Stimulated activated CD4-positive, alpha-beta T cell treated with anti-CD3 and anti-CD28 coated beads, TNF-alpha, amount 100 ng/mL, for 48 hours (primary cell): ENCODE data around the gene USP48.
A peak's percentile ranks its signal among the peaks of the same experiment; 100 is the strongest.

Experiments used
- DNase-seq, 3 donors: peaks; one replicate each; pipeline ENCODE4 v3.0.0-alpha.2; 2020; ENCODE audit warnings: low read depth in 3 of 3

The USP48 gene

GRCh38 chr1:21654209-21654608, 128.7 kb downstream of the USP48 start:
- no peak for DNase-seq

DNA sequence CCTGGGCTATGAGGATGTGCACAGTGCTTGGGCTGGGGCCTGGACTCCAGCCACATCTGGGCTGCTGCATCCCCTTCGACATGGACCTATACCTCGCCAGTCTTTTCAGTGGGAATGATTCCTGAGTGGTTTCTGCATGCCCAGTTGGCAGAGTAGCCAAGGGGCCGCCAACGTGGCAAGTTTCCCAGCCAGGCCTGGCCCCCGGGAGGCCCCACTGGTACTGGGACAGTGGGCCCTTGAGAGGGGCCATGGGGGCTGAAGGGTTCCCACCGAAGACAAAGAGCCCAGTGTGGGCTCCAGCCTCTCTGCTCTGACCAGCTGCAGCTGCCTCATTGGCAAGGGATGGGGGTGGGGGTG, 129.2 kb downstream of the USP48 start:
- DNase-seq: no peak

- no peak for DNase-seq
These were observed 129.8 kb downstream of the USP48 start for GRCh38 chr1:21652937-21653743.

GRCh38 chr1:21652101-21652936, 130.6 kb downstream of the USP48 start:
- no peak for DNase-seq

DNA sequence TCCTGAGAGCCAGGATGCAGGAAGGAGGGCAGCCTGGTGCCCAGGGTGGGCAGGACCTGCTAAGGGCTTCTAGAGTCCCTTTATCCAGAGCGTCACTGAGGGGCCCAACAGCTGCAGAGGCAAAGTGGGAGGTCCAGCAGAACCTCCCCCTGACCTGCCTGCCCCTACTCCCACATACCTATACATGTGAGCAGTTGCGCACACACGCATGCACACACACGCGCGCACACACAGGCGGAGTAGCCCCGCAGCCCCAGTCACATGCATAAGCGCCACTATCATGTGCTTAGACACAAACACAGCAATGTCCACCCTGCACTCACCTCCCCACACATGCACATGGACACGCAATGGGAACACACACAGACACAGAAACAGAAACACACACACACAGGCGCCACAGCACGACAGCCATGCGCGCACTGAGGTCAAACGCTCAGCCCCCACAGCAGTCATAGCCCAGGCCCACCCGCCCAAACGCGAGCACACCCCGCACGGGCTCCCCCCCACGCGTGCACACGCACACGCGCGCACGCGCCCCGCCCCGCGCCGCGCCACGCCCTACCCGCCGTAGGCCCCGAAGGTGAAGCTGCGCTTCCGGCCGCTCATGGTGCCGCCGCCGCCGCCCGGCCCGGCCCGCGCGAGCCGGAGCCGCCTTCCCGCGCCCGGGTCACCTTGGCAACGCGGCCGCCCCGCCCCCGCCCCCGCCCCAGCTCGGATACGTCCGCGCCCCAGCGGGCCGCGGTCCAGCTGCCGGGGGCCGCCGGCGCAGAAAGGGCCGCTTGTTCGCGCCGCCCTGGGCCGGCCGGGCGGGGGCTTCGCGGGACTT, 131.5 kb downstream of the USP48 start:
- DNase-seq: no peak

- DNase-seq: no peak
These were observed 132.5 kb downstream of the USP48 start for GRCh38 chr1:21650400-21650799.

- DNase-seq: no peak
These were observed 133.6 kb downstream of the USP48 start for GRCh38 chr1:21649315-21649714.

DNA sequence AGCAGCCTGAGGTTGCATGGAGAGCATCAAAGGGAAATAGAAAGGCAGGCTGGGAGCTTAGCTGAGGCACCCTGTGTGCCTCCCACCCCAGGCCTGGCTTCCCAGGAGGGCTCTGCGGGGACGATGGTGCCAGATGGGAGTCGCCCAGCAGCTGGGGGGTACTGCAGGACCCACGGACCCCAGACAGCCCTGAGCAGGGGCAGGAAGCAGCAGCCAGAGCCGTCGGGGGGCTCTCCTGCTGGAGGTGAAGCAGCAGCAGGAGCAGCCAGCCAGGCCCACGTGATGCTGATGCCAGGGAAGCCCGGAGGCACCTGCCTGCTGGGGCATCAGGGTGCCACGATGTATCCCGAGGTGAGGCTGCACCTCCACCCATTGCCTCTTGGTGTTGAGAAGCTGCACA, 134.2 kb downstream of the USP48 start:
- DNase-seq: no peak

DNA sequence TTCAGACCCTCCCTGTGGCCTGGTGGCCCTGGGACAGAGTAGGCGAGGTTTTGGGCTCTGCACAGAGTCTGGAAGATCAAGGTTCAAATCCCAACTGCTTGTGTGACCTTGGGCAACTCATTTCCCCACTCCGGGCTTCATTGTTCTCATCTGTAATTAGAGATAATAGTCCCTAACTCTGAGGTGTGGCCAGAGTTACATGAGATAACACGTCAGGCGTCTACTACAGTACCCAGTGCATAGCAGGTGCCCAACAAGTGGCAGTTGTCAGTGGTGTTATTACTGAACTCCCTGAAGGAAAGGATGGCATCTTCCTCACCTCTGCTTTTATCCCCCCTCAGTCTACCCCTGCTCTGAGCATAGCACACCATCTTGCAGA, 134.6 kb downstream of the USP48 start:
- no peak for DNase-seq

DNA sequence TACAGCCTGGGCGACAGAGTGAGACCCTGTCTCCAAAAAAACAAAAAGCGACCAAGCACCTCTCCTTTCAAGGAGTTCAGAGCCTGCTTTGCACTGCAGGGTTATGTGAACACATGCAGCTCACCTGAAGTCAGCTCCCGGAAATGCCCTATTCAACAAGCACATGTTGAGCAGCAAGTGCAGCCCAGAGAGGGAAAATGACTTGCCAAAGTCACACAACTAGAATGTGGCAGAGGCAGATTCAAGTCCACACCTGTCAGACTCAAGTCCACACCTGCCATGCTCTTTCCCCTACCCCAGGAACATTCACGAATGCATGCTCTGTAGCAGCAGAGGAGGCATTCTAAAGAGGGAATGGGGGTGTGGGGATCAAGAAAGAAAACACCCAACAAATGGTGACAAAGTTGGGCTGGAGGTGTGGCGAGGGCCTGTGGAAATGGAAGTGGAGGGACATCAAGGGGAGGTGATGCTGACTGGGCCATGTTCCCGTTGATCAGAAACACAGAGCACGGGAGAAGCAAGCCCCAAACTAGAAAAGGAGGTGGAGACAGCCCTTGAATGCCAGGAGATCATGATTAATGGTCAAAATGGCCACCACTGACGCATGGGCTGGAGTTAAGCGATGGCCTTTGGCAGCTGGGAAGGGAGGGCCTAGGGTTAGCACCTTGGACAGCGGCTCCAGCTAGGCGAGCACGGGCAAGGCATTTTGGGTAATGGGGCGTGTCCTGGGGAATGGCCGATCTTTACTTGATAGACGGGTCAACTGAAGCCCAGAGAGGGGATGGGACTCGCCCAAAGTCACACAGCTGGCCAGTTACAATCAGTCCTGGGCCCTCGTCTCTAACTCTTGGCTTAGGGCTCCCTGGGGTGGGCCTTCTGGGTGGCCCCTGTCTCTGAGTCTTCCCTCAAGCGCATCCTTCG, 135.3 kb downstream of the USP48 start:
- DNase-seq: peak; percentile 15 to 51 (median 27)

- no peak for DNase-seq
These were observed 137.4 kb downstream of the USP48 start for GRCh38 chr1:21645550-21645949.

DNA sequence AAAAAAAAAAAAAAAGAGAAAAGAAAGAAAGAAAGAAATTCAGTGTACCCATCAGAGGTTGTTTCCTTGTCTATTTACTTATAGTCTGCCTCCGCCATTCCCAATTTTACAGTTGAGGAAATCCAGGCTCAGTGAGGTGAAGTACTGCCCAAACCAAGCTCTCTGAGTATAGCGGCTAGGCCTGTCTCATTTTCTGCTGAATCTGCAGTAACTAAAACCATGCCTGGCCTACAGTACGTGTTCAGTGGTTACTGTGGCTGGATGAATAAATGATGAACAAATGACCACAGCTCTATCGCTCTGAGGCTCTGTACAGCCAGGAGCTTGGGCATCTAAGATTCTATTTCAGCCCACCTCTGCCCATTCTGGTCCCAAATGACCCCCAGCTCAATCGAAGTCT, 138.0 kb downstream of the USP48 start:
- no peak for DNase-seq

GRCh38 chr1:21644348-21644747, 138.6 kb downstream of the USP48 start:
- no peak for DNase-seq

DNA sequence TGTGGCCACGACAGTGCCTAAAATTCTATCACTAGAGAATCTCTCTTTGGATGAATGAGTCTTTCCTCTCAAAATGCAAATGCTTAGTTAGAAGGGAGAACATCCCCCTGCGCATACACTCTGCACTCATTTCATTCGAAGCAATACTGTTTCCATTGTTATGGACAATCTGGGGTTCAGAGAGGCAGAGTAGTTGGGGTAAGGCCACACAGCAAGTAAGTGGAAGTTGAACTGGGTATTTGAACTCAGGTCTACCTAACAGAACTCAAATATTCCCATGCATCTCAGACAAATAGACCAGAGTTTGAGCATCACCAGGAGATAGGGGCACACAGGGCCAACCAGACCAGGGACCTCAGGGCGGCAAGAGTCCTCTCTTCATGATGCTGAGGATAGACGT, 139.3 kb downstream of the USP48 start:
- DNase-seq: no peak

DNA sequence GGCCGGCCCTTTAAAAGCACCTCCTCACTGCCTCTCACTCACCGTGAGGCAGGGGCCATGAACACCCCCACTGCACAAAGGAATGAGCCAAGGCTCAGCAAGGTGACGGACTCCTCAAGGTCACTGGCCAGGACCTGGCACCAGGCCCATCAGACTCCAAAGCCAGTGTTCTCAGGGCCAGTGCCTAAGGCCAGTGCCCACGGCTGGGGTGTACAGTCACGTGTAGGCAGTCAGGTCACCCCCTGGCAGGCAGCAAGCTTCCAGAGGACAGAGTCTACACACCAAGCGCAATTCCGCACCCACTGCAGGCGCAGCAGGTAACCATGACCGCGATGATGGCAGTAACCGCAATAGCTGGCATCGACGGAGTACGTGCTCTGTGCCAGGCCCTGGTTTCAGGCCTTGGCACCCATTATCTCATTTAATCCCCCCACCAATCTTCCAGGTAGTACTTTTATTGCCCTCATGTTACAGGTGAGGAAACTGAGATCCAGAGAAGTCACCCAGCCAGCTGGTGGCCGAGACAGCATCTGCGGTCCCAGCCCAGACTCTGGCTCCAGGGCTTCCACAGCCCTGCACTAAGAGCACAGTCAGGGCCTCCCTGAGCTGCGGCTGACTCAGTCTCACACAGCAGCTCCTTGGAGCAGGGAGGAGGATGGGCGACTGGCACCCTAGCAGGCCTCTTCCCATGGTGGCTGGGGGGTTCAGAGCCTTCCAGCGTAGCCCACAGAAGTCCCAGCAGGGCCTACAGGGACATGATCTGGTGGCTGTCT, 140.8 kb downstream of the USP48 start:
- no peak for DNase-seq

DNA sequence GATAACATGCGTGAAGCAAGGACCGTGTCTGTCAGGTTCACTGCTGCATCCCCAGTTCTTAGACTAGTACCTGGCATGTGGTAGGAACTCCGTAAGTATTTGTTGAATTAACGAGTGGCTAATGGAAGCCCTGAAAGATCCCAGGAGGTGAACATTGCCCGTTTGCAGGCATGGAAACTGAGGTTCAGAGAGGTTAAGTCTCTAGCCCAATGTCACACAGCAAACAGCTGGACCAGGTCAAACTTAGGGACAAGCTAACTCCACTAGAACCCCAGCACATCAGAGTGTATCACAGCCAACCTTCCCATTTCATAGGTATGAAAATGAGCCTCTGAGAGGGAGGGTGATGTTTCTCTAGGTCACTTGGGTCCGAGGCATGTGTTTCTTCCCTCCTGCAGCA, 141.4 kb downstream of the USP48 start:
- no peak for DNase-seq

- DNase-seq: no peak
These were observed 141.9 kb downstream of the USP48 start for GRCh38 chr1:21641076-21641475.

DNA sequence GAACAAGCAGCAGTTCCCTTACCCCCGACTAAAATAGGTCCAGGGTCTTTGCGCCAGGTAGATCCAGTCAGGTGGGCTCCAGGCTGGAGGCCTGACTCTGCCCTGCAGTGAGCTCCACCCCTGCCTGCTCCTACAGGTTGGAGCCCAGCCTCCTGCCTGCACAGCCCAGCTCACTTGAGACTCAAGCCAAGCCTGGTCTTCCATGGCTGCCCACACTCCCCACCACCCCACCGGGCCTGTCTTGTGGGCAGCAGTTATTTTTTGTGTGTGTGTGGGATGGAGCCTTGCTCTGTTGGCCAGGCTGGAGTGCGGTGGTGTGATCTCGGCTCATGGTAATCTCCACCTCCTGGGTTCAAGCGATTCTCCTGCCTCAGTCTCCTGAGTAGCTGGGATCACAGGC, 142.3 kb downstream of the USP48 start:
- DNase-seq: no peak

DNA sequence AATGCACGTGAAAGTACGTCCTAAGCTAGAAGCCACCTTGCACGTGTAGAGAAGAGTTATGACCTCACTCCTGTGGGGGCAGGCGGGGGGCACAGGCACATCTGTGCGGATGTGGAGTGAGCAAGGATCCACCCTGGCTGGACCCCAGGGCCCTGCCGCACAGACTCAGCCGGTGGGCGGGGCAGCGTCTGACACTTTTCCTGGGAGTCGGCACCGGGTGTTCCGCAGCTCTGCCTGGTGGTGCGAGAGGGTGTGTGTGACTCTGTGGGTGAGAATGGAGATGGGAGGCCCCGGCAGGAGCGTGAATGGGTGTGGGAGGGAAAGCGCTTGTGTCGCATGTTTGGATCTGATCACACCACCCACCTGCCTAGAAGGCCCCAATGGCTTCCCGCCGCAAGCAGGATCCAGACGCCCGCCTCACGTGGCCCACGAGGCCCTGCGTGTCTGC, 143.3 kb downstream of the USP48 start:
- DNase-seq: no peak
